C4-2B (cell line): ENCODE measurements around the gene BAHCC1.

ENCODE experiments used
- H3K27ac ChIP-seq: fragments of 450-650 bp; 2 replicates; pipeline ENCODE4 v1.5.1; 2017
- ZFX ChIP-seq: fragments of 450-650 bp; IDR thresholded peaks from 2 replicates; pipeline ENCODE4 v1.6.1; 2017
- TF ChIP-seq, protein P1 (sequence below): fragments of 450-650 bp; conservative IDR thresholded peaks from 2 replicates; pipeline ENCODE4 v1.5.1; 2017; ENCODE audit warnings: mild to moderate bottlenecking

BAHCC1 gene

GRCh38 chr17:81489012-81489997 lies 94.0 kb downstream of the BAHCC1 start:
- H3K27ac ChIP-seq: peak overlapping the region; percentile 97; the same call in 1 of the 2 replicates

GRCh38 chr17:81489998-81490992 lies 95.0 kb downstream of the BAHCC1 start:
- H3K27ac ChIP-seq: no peak overlapping the region
- TF ChIP-seq, protein P1, sequence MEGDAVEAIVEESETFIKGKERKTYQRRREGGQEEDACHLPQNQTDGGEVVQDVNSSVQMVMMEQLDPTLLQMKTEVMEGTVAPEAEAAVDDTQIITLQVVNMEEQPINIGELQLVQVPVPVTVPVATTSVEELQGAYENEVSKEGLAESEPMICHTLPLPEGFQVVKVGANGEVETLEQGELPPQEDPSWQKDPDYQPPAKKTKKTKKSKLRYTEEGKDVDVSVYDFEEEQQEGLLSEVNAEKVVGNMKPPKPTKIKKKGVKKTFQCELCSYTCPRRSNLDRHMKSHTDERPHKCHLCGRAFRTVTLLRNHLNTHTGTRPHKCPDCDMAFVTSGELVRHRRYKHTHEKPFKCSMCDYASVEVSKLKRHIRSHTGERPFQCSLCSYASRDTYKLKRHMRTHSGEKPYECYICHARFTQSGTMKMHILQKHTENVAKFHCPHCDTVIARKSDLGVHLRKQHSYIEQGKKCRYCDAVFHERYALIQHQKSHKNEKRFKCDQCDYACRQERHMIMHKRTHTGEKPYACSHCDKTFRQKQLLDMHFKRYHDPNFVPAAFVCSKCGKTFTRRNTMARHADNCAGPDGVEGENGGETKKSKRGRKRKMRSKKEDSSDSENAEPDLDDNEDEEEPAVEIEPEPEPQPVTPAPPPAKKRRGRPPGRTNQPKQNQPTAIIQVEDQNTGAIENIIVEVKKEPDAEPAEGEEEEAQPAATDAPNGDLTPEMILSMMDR: no peak
- TF ChIP-seq ZFX: no peak

More at GRCh38 chr17:81489012-81489997, 94.0 kb downstream of the BAHCC1 start:
- no peak for TF ChIP-seq ZFX
- TF ChIP-seq, protein P1: no peak

- TF ChIP-seq, protein P1: no peak
- no peak for TF ChIP-seq ZFX
- no peak overlapping the region for H3K27ac ChIP-seq
Measured at GRCh38 chr17:81491181-81491581, 95.9 kb downstream of the BAHCC1 start.

DNA sequence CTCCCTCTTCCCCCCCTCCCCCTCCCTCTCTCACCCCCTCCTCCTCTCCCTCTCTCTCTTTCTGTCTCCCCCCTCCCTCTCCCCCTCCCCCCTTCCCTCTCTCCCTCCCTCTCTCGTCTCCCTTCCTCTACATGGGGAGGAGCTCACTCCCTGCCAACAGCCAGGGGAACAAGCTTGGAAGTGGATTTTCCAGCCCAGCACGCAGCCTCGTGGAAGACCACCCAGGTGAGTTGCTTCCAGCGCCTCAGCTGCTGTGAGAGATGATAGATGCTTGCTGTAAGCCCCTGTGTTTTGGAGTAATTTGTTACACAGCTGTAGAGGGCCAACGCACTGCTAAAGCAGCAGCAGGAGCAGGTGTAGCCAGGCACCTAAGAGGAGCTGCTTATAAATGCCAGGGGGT lies 96.5 kb downstream of the BAHCC1 start:
- H3K27ac ChIP-seq: no peak overlapping the region
- TF ChIP-seq, protein P1: no peak
- TF ChIP-seq ZFX: no peak

- H3K27ac ChIP-seq: no peak overlapping the region
Measured at GRCh38 chr17:81492202-81492601, 96.9 kb downstream of the BAHCC1 start.

DNA sequence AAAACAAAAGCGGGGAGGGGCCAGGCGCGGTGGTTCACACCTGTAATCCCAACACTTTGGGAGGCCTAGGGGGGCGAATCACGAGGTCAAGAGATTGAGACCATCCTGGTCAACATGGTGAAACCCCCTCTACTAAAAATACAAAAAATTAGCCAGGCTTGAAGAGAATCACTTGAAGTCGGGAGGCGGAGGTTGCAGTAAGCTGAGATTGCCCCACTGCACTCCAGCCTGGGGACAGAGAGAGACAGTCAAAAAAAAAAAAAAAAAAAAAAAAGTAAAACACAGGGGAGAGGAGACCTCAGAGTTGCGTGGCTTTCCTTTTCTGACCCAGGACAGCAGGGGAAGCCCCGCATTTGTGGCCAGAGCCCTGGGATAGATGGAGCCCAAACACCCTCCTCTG lies 97.4 kb downstream of the BAHCC1 start:
- no peak overlapping the region for H3K27ac ChIP-seq
- TF ChIP-seq, protein P1: no peak
- TF ChIP-seq ZFX: no peak

More at GRCh38 chr17:81492202-81492601, 96.9 kb downstream of the BAHCC1 start:
- TF ChIP-seq, protein P1: no peak
- no peak for TF ChIP-seq ZFX
